HCT116 (cell line): Measurements from ENCODE around the gene EIF3I.

Source experiments
- CEBPB ChIP-seq: IDR thresholded peaks from 2 replicates; pipeline ENCODE4 v1.6.1; 2012; ENCODE audit warnings: low read depth
- MAX ChIP-seq: IDR thresholded peaks from 2 replicates; pipeline ENCODE4 v1.6.1; 2012
- REST ChIP-seq: IDR thresholded peaks from 2 replicates; pipeline ENCODE4 v1.6.1; 2012; ENCODE audit warnings: low read depth
- TCF7L2 ChIP-seq: IDR thresholded peaks from 2 replicates; pipeline ENCODE4 v1.7.0; 2011; ENCODE audit warnings: borderline replicate concordance, inconsistent platforms; ENCODE audit not compliant: insufficient read depth, insufficient read length; ENCODE audit errors: extremely low read depth
- TF ChIP-seq, protein P1 (sequence below), 3 experiments: fragments of 200-600 bp in 1 of 3; sonication (generic) in 1 of 3; IDR thresholded peaks in 2 of 3; conservative IDR thresholded peaks in 1 of 3; 2 replicates each; pipeline ENCODE4 v1.5.1; 2012 to 2017; ENCODE audit warnings: low read depth in 2 of 3, low read length in 2 of 3, antibody characterized with exemption in 1 of 3, borderline replicate concordance in 1 of 3, control low read depth in 1 of 3, mild to moderate bottlenecking in 1 of 3, mixed read lengths in 1 of 3, mixed run types in 1 of 3, moderate library complexity in 1 of 3; ENCODE audit not compliant: insufficient read depth in 1 of 3

DNA sequence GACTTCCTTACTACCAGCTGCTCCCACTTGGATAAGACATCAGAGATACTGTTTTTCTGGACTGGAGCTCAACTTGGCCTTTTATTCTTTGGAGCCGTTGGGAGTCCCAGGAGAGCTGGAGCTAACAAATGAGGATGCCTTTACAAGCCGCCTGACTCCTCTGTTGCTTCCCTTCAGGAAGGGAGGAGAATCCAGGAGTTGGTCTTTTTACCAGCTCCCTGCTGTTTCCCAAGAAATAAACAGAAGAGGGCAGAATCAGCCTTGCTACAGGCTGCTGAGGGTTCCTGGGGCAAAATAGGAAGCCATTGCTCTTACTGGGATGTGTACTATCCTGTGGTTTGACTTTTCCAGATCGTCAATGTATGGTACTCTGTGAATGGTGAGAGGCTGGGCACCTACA is 1.5 kb downstream of the EIF3I start:
- no peak for TF ChIP-seq TCF7L2
- no peak for TF ChIP-seq CEBPB
- TF ChIP-seq MAX = no peak
- TF ChIP-seq, protein P1, sequence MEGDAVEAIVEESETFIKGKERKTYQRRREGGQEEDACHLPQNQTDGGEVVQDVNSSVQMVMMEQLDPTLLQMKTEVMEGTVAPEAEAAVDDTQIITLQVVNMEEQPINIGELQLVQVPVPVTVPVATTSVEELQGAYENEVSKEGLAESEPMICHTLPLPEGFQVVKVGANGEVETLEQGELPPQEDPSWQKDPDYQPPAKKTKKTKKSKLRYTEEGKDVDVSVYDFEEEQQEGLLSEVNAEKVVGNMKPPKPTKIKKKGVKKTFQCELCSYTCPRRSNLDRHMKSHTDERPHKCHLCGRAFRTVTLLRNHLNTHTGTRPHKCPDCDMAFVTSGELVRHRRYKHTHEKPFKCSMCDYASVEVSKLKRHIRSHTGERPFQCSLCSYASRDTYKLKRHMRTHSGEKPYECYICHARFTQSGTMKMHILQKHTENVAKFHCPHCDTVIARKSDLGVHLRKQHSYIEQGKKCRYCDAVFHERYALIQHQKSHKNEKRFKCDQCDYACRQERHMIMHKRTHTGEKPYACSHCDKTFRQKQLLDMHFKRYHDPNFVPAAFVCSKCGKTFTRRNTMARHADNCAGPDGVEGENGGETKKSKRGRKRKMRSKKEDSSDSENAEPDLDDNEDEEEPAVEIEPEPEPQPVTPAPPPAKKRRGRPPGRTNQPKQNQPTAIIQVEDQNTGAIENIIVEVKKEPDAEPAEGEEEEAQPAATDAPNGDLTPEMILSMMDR (IDR thresholded peaks at IDR 0.05 in 2 of 3, conservative IDR thresholded peaks at IDR 0.05 in 1 of 3; ENCODE audit: borderline replicate concordance in 1 of 3, insufficient read depth in 1 of 3, low read depth in 2 of 3, low read length in 2 of 3) = no peak
- TF ChIP-seq REST = no peak
